NCI-H2029 (cell line): ENCODE measurements around the gene TRMT11.
"Not testable (repeated sequence)": the region's sequence is repeated elsewhere in the genome, so short reads cannot be mapped to it uniquely, and the experiment has no call there.

Experiments
- DNase-seq: peaks from one replicate; lab custom pipeline; 2025; lab: John Stamatoyannopoulos, UW

Gene TRMT11

GRCh38 chr6:125956506-125957390 lies 29.6 kb upstream of the TRMT11 start, which contains the start of gene HINT3:
HINT3 (plus strand) TSS chr6:125956770; CDS start chr6:125956978, 208 bp downstream.
- DNase-seq = peak; percentile 100

- no peak for DNase-seq
Observed at GRCh38 chr6:125957391-125957693, 29.0 kb upstream of the TRMT11 start.

- DNase-seq = no peak
Observed at GRCh38 chr6:125957845-125958244, 28.5 kb upstream of the TRMT11 start.

- DNase-seq = no peak
Observed at GRCh38 chr6:125959041-125959440, 27.3 kb upstream of the TRMT11 start.

GRCh38 chr6:125961117-125961516 lies 25.2 kb upstream of the TRMT11 start:
- DNase-seq = no peak

GRCh38 chr6:125962900-125963497 lies 23.3 kb upstream of the TRMT11 start:
- DNase-seq = no peak

- DNase-seq = no peak
Observed at GRCh38 chr6:125963817-125964216, 22.5 kb upstream of the TRMT11 start.

- no peak for DNase-seq
Observed at GRCh38 chr6:125966569-125966968, 19.8 kb upstream of the TRMT11 start.

GRCh38 chr6:125968493-125968892 lies 17.8 kb upstream of the TRMT11 start:
- no peak for DNase-seq

GRCh38 chr6:125970760-125971159 lies 15.6 kb upstream of the TRMT11 start:
- no peak for DNase-seq

- not testable (repeated sequence) for DNase-seq
Observed at GRCh38 chr6:125972478-125972877, 13.9 kb upstream of the TRMT11 start.

GRCh38 chr6:125974214-125974866 lies 12.0 kb upstream of the TRMT11 start:
- DNase-seq = peak; percentile 86

GRCh38 chr6:125979101-125979500 lies 7.2 kb upstream of the TRMT11 start:
- no peak for DNase-seq

GRCh38 chr6:125981571-125982185 lies 4.7 kb upstream of the TRMT11 start:
- DNase-seq = no peak

GRCh38 chr6:125983246-125983945 lies 2.9 kb upstream of the TRMT11 start:
- DNase-seq = no peak

GRCh38 chr6:125984311-125984710 lies 2.0 kb upstream of the TRMT11 start:
- no peak for DNase-seq

- no peak for DNase-seq
Observed at GRCh38 chr6:125985522-125985921, 818 bp upstream of the TRMT11 start.

- no peak for DNase-seq
Observed at GRCh38 chr6:125985979-125986300, 400 bp upstream of the TRMT11 start.

GRCh38 chr6:125987026-125987617 lies 782 bp downstream of the TRMT11 start:
- peak; percentile 53 for DNase-seq

GRCh38 chr6:125988280-125988679 lies 1.9 kb downstream of the TRMT11 start:
- no peak for DNase-seq

GRCh38 chr6:125989631-125990030 lies 3.3 kb downstream of the TRMT11 start:
- DNase-seq = no peak

GRCh38 chr6:125991653-125992052 lies 5.3 kb downstream of the TRMT11 start:
- DNase-seq = no peak
